ENCODE measurements around the gene ZNF423.
A peak's percentile ranks its signal among the peaks of the same experiment; 100 is the strongest.

ZNF423 gene

DNA sequence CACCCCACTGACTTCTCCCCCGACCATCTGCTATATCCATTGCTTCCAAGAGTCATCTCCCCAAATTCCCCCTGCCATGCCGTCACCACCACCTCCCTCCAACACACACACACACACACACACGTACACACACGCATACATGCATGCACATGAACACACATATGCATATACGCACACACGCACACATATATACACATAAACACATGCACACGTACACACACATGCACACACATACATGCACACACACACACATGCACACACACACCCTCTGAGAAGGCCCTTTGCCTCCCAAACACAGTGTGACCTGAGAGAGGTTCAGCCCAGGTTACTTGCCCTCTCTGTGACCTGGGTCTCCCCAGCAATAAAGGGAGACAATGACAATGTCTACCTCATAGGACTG, 95.1 kb downstream of the ZNF423 start:
- Histone ChIP-seq H3K9me3 (ENCODE audit: control insufficient read depth in 1 of 2, low read length in 2 of 2) (no peaks in the 10 kb centered on the region), H3K27me3 (ENCODE audit: control insufficient read depth in 1 of 2, insufficient read depth in 2 of 2, low read length in 2 of 2) (no peaks in the 10 kb centered on the region), H3K36me3 (ENCODE audit: control insufficient read depth in 1 of 2, insufficient read depth in 2 of 2, low read length in 2 of 2) (no peaks in the 10 kb centered on the region), H3K9ac (ENCODE audit: low read depth in 1 of 2, low read length in 2 of 2) (no peak overlapping the region), H3K27ac (ENCODE audit: low read depth, low read length) (no peak overlapping the region), H3K4me3 (ENCODE audit: low read depth in 1 of 2, low read length in 2 of 2) (no peak overlapping the region), H3K4me1 (ENCODE audit: control insufficient read depth in 1 of 2, insufficient read depth in 2 of 2, low read length in 2 of 2) (peaks cover 0 to under 1% of the 10 kb centered on the region in 2 donors)

DNA sequence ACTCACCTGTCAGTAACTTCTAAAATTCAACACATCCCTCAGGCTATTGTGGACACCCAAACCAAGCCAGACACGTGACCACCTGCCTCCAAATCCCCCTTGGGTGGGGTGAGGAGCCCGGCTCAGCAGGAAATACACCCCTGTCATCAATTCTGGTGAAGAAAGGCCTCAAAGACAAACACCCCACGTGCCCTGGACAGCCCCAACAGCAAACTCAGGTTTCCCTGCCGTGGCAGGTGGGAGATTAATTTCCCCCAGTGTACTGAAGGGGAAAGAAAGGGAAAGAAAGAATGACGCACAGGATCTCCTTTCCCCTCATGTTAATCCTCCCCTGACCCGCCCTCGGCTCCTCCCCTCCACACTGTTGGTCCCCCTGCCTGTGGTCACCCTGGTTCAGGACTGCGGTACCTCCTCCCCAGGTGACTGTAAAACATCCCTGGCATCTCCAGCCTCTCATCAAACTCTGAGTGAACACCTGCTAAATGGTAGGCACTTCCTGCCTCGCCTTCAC, 98.3 kb downstream of the ZNF423 start:
- no peak overlapping the region for H3K4me3 ChIP-seq (ENCODE audit: low read depth in 1 of 2, low read length in 2 of 2)
- H3K9ac ChIP-seq (ENCODE audit: low read depth in 1 of 2, low read length in 2 of 2) = no peak overlapping the region
- no peaks in the 10 kb centered on the region for H3K9me3 ChIP-seq (ENCODE audit: control insufficient read depth in 1 of 2, low read length in 2 of 2)
- no peak overlapping the region for H3K27ac ChIP-seq (ENCODE audit: low read depth, low read length)
- H3K4me1 ChIP-seq (ENCODE audit: control insufficient read depth in 1 of 2, insufficient read depth in 2 of 2, low read length in 2 of 2) = peaks cover 8 to 12% of the 10 kb centered on the region in 2 donors
- no peaks in the 10 kb centered on the region for H3K36me3 ChIP-seq (ENCODE audit: control insufficient read depth in 1 of 2, insufficient read depth in 2 of 2, low read length in 2 of 2)
- H3K27me3 ChIP-seq (ENCODE audit: control insufficient read depth in 1 of 2, insufficient read depth in 2 of 2, low read length in 2 of 2) = no peaks in the 10 kb centered on the region

DNA sequence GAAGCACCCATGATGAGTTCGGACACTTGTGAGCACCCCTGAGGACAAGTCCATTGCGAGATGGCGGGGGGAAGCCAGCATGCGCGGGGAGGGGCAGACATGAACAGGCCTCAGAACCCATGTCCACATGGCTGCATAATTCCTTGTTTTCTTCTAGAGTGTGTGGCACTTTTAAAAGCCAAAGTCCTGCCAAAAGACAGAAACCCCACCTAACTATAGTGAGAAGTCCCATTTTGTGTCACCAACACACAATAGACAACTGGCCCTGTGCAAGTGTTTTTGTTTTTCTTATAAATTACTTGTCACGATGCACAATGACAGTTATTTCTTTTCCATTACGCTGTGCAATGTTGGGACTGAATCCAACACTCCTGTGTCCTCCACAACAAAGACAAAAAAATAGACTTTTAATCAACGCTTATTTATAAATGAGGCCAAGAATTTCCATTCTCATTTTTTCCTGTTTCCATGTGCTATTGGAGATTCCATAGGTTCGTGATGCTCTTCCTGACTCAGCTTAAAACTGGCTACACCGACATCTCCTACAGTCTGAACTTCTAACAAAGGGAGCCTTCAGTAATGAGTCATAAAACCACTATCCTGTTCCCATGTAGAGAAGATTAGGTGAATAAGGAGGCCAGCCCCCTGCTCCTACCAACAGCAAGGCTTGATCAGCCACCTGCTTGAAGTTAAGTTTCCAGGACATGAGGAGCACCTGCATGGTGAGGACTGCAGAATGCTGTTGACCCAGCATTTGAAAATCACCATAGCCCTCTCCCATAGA, 98.9 kb downstream of the ZNF423 start:
- no peak overlapping the region for H3K9ac ChIP-seq (ENCODE audit: low read depth in 1 of 2, low read length in 2 of 2)
- peaks cover 8 to 12% of the 10 kb centered on the region in 2 donors for H3K4me1 ChIP-seq (ENCODE audit: control insufficient read depth in 1 of 2, insufficient read depth in 2 of 2, low read length in 2 of 2)
- H3K27me3 ChIP-seq (ENCODE audit: control insufficient read depth in 1 of 2, insufficient read depth in 2 of 2, low read length in 2 of 2) = no peaks in the 10 kb centered on the region
- no peaks in the 10 kb centered on the region for H3K36me3 ChIP-seq (ENCODE audit: control insufficient read depth in 1 of 2, insufficient read depth in 2 of 2, low read length in 2 of 2)
- no peak overlapping the region for H3K4me3 ChIP-seq (ENCODE audit: low read depth in 1 of 2, low read length in 2 of 2)
- H3K27ac ChIP-seq (ENCODE audit: low read depth, low read length) = no peak overlapping the region
- no peaks in the 10 kb centered on the region for H3K9me3 ChIP-seq (ENCODE audit: control insufficient read depth in 1 of 2, low read length in 2 of 2)

DNA sequence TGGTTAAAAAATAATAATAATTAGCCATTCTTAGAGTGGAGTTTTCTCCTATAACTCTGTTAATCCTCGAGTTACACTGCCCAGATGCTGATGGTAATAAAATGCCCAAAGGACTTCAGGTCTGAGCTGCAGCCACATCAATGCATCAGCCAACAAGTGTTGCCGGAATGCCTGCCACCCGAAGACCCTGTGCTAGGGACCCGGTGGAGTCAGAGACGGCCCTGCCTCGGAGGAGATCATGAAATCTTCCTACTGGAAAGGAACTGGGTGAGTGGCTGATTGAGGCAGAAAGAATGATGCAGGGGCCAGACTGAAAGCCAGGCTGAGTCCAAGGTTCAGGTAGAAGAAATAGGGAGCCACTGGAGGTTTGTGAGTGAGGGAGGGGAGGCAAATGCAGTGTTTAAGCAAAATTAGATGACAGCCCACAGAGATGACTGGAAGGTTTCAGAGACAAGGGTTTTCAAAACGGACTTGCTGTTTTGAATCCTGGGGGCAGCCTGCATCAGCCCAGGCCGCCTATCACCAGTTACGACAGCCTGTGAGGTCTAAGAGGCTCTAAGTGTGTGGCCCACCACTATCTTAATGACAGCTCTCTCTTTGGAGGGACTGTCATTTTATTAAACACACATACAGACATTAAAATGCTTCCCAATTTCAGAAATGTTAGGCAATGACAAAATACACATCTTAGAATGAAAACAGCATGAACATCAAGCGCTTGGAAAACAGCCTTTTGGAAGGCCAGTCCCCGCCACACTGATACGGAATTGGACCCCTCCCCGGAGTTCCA, 100.0 kb downstream of the ZNF423 start:
- H3K27me3 ChIP-seq (ENCODE audit: control insufficient read depth in 1 of 2, insufficient read depth in 2 of 2, low read length in 2 of 2) = no peaks in the 10 kb centered on the region
- no peaks in the 10 kb centered on the region for H3K9me3 ChIP-seq (ENCODE audit: control insufficient read depth in 1 of 2, low read length in 2 of 2)
- H3K9ac ChIP-seq (ENCODE audit: low read depth in 1 of 2, low read length in 2 of 2) = no peak overlapping the region
- H3K4me1 ChIP-seq (ENCODE audit: control insufficient read depth in 1 of 2, insufficient read depth in 2 of 2, low read length in 2 of 2) = peaks cover 8 to 12% of the 10 kb centered on the region in 2 donors
- H3K36me3 ChIP-seq (ENCODE audit: control insufficient read depth in 1 of 2, insufficient read depth in 2 of 2, low read length in 2 of 2) = no peaks in the 10 kb centered on the region
- H3K27ac ChIP-seq (ENCODE audit: low read depth, low read length) = no peak overlapping the region
- no peak overlapping the region for H3K4me3 ChIP-seq (ENCODE audit: low read depth in 1 of 2, low read length in 2 of 2)

DNA sequence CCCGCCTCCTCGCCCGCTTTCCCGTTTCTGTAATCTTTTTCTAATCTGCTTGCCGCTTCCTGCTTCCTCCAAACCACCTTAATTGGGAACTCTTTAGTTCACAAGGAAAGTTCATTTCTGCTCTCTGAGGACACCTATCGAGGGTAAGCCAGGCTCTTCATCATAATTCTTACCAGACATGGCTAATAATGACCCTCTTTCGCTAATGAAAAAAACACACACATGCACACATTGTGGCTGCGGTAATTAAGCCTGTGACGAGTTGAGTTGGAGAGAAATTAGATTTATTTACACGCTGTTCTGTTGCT, 100.6 kb downstream of the ZNF423 start:
- Histone ChIP-seq H3K9me3 (ENCODE audit: control insufficient read depth in 1 of 2, low read length in 2 of 2) (no peaks in the 10 kb centered on the region), H3K36me3 (ENCODE audit: control insufficient read depth in 1 of 2, insufficient read depth in 2 of 2, low read length in 2 of 2) (no peaks in the 10 kb centered on the region), H3K27me3 (ENCODE audit: control insufficient read depth in 1 of 2, insufficient read depth in 2 of 2, low read length in 2 of 2) (no peaks in the 10 kb centered on the region), H3K4me1 (ENCODE audit: control insufficient read depth in 1 of 2, insufficient read depth in 2 of 2, low read length in 2 of 2) (peaks cover 8 to 12% of the 10 kb centered on the region in 2 donors), H3K9ac (ENCODE audit: low read depth in 1 of 2, low read length in 2 of 2) (peak overlapping the region in 1 of 2 donors; percentile 38), H3K27ac (ENCODE audit: low read depth, low read length) (no peak overlapping the region), H3K4me3 (ENCODE audit: low read depth in 1 of 2, low read length in 2 of 2) (peak overlapping the region; percentile 33 to 55)

DNA sequence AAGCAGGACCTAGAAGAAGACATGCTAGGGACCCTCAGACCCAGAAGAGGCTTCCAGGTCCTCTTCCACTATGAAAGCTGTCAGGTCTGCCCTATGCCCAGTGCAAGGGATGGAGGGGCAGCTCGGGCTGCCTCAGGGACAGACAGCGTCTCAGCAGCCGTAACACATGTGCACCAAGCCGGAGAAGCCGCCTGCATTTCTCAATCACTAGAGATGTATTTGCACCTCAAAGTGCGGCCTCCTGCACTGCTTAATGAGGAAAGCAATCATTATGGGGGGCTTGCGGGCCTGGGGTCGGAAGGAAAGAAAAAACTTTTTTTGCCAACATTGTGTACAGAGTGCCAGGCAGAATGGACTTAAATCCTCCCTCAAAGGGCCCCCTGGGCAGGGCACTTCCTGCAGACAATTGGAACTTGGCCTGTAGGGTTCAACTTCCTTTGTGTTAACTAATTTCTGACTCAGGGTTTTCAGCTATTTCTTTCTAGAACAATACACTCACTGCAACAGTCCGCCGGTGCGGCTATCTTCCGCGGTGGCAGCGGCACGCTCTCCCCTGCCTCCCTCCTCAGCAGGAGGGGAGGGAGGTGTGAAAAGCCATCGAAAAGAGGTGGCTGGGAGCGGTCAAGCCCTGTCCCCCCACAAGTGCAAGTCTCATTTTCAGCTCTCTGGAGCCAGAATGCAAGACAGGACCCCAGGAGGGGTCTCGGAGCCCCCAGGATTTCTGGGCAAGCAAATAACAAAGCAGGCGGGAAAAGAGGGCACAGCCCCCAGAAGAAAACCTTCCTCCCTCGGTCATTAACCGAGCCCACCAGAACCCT, 101.2 kb downstream of the ZNF423 start:
- no peaks in the 10 kb centered on the region for H3K9me3 ChIP-seq (ENCODE audit: control insufficient read depth in 1 of 2, low read length in 2 of 2)
- no peak overlapping the region for H3K27ac ChIP-seq (ENCODE audit: low read depth, low read length)
- H3K9ac ChIP-seq (ENCODE audit: low read depth in 1 of 2, low read length in 2 of 2) = peak overlapping the region in 1 of 2 donors; percentile 38
- no peaks in the 10 kb centered on the region for H3K36me3 ChIP-seq (ENCODE audit: control insufficient read depth in 1 of 2, insufficient read depth in 2 of 2, low read length in 2 of 2)
- H3K4me3 ChIP-seq (ENCODE audit: low read depth in 1 of 2, low read length in 2 of 2) = peak overlapping the region; percentile 33 to 55
- H3K4me1 ChIP-seq (ENCODE audit: control insufficient read depth in 1 of 2, insufficient read depth in 2 of 2, low read length in 2 of 2) = peaks cover 8 to 12% of the 10 kb centered on the region in 2 donors
- no peaks in the 10 kb centered on the region for H3K27me3 ChIP-seq (ENCODE audit: control insufficient read depth in 1 of 2, insufficient read depth in 2 of 2, low read length in 2 of 2)

DNA sequence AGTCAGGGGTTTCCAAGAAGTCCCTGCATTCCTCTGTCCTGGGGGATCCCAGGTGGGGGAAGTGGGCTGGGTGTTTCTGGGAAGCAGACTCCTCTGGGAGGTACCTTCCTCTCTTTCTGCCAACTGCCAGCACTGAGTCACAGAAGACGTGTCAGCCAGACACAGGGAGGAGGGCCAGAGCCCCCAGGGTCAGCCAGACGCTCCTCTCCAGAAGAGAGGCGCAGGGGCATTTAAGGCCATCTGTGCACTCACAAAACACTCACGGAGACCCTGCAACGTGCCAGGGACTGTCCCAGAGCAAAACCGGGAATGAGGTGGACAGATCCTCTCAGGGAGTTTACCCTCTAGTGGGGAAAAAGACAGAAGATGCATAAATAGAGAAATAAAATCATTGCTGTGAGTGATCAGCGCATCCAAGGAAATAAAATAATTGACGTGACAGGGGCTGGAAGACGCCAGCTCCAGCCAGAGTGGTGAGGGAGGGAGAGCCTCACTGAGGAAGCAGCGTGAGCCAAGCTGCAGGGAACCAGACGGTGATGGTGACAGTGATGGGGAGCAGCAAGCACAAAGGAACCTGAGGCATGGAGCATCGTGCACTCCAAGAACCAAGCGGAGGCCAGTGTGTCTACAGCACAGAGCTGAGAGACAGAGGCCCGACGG, 105.4 kb downstream of the ZNF423 start:
- Histone ChIP-seq H3K4me3 (ENCODE audit: low read depth in 1 of 2, low read length in 2 of 2) (no peak overlapping the region), H3K36me3 (ENCODE audit: control insufficient read depth in 1 of 2, insufficient read depth in 2 of 2, low read length in 2 of 2) (no peaks in the 10 kb centered on the region), H3K27me3 (ENCODE audit: control insufficient read depth in 1 of 2, insufficient read depth in 2 of 2, low read length in 2 of 2) (peaks cover 0 to 5% of the 10 kb centered on the region in 2 donors), H3K9me3 (ENCODE audit: control insufficient read depth in 1 of 2, low read length in 2 of 2) (no peaks in the 10 kb centered on the region), H3K4me1 (ENCODE audit: control insufficient read depth in 1 of 2, insufficient read depth in 2 of 2, low read length in 2 of 2) (peaks cover 8% of the 10 kb centered on the region in 2 donors), H3K9ac (ENCODE audit: low read depth in 1 of 2, low read length in 2 of 2) (no peak overlapping the region), H3K27ac (ENCODE audit: low read depth, low read length) (no peak overlapping the region)

DNA sequence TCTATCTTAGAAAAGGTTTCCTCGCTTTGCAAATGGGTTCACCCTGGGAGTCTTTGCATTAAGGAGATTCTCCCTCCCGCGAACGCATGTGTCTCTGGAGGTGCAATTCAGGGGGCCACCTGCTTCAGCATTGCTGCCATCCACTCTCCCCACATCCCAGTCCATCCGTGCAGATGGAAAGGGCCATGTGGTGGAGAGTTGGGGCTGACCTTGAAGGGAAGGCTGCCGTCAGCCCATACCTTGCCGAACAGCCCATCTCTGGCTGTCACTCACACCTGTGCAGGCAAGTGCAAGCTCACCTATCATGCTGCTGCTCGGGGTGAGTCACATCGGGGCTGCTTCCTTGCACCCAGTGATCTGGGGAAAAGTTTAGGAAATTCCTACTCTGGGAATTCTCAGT, 106.1 kb downstream of the ZNF423 start:
- peaks cover 0 to 5% of the 10 kb centered on the region in 2 donors for H3K27me3 ChIP-seq (ENCODE audit: control insufficient read depth in 1 of 2, insufficient read depth in 2 of 2, low read length in 2 of 2)
- peaks cover 4 to 5% of the 10 kb centered on the region in 2 donors for H3K4me1 ChIP-seq (ENCODE audit: control insufficient read depth in 1 of 2, insufficient read depth in 2 of 2, low read length in 2 of 2)
- no peak overlapping the region for H3K9ac ChIP-seq (ENCODE audit: low read depth in 1 of 2, low read length in 2 of 2)
- no peak overlapping the region for H3K4me3 ChIP-seq (ENCODE audit: low read depth in 1 of 2, low read length in 2 of 2)
- H3K27ac ChIP-seq (ENCODE audit: low read depth, low read length) = no peak overlapping the region
- no peaks in the 10 kb centered on the region for H3K36me3 ChIP-seq (ENCODE audit: control insufficient read depth in 1 of 2, insufficient read depth in 2 of 2, low read length in 2 of 2)
- no peaks in the 10 kb centered on the region for H3K9me3 ChIP-seq (ENCODE audit: control insufficient read depth in 1 of 2, low read length in 2 of 2)

DNA sequence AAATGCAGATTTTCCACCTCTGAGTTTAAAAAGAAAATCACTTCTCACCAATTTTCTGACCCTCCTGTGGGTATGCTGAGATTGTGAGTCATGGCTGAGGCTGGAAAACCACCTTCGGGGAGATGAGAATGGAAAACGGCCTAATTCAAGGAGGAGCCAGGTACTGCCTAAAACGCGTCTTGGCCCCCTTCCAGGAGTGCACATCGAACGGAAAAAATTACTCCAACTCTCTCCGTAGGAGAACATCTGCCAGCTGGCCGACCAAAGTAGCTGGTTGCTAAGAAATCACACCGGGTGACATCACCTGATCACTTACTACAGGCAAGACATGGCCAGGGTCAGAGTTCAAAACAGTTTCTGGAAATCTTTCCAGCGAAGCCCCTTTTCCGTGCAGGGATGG, 107.6 kb downstream of the ZNF423 start:
- Histone ChIP-seq H3K27ac (ENCODE audit: low read depth, low read length) (no peak overlapping the region), H3K27me3 (ENCODE audit: control insufficient read depth in 1 of 2, insufficient read depth in 2 of 2, low read length in 2 of 2) (peaks cover 0 to 5% of the 10 kb centered on the region in 2 donors), H3K4me3 (ENCODE audit: low read depth in 1 of 2, low read length in 2 of 2) (no peak overlapping the region), H3K9me3 (ENCODE audit: control insufficient read depth in 1 of 2, low read length in 2 of 2) (no peaks in the 10 kb centered on the region), H3K4me1 (ENCODE audit: control insufficient read depth in 1 of 2, insufficient read depth in 2 of 2, low read length in 2 of 2) (no peaks in the 10 kb centered on the region), H3K9ac (ENCODE audit: low read depth in 1 of 2, low read length in 2 of 2) (no peak overlapping the region), H3K36me3 (ENCODE audit: control insufficient read depth in 1 of 2, insufficient read depth in 2 of 2, low read length in 2 of 2) (no peaks in the 10 kb centered on the region)
